HG03025 (cell line): ENCODE results near the gene GFER.
"Not testable (repeated sequence)": the region's sequence is repeated elsewhere in the genome, so short reads cannot be mapped to it uniquely, and the experiment has no call there.

ENCODE experiments used
- ATAC-seq: cut with Tn5 transposase; IDR thresholded peaks from one replicate; pipeline ENCODE4 v1.9.1; 2021; ENCODE audit warnings: mild to moderate bottlenecking, moderate library complexity; ENCODE audit not compliant: unreplicated experiment, low FRiP score

The GFER gene

DNA sequence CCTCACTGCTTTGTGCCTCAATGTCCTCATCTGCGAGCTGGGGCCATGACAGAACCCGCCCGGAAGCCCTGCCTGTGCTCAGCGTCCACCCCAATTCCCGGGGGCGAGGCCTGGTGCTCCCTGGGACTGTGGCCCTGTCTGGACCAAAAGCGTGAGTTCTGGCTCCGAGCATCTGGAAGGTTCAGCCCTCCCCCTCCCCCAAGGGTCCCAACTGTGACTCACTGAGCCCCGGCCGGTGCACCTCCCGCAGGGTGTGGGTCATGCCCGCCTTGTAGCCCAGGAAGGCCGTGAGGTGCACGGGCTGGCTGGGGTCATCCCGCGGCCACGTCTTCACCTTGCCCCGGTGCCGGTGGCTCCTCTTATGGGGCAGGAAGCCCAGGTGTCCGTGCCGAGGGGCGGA is 30.3 kb upstream of the GFER start:
- no peak for ATAC-seq

DNA sequence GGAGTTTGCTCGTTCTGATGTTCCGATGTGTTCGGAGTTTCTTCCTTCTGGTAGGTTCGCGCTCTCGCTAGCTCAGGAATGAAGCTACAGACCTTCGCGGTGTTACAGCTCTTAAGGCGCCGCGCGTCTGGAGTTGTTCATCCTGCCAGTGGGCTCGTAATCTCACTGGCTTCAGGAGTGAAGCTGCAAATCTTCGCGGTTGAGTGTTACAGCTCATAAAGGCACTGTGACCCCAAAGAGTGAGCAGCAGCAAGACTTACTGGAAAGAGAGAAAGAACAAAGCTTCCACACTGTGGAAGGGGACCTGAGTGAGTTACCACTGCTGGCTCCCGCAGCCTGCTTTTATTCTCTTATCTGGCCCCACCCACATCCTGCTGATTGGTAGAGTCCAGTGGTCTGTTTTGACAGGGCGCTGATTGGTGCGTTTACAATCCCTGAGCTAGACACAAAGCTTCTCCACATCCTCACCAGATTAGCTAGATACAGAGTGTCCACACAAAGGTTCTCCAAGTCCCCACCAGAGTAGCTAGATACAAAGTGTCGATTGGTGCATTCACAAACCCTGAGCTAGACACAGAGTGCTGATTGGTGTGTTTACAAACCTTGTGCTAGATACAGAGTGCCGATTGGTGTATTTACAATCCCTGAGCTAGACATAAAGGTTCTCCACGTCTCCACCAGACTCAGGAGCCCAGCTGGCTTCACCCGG is 26.4 kb upstream of the GFER start:
- ATAC-seq = not testable (repeated sequence)

DNA sequence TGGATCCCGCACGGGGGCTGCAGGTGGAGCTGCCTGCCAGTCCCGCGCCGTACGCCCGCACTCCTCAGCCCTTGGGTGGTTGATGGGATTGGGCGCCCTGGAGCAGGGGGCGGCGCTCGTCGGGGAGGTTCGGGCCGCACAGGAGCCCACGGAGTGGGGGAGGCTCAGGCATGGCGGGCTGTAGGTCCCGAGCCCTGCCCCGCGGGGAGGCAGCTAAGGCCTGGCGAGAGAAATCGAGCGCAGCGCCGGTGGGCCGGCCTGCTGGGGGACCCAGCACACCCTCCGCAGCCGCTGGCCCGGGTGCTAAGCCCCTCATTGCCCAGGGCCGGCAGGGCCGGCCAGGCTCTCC is 25.9 kb upstream of the GFER start:
- ATAC-seq = not testable (repeated sequence)

DNA sequence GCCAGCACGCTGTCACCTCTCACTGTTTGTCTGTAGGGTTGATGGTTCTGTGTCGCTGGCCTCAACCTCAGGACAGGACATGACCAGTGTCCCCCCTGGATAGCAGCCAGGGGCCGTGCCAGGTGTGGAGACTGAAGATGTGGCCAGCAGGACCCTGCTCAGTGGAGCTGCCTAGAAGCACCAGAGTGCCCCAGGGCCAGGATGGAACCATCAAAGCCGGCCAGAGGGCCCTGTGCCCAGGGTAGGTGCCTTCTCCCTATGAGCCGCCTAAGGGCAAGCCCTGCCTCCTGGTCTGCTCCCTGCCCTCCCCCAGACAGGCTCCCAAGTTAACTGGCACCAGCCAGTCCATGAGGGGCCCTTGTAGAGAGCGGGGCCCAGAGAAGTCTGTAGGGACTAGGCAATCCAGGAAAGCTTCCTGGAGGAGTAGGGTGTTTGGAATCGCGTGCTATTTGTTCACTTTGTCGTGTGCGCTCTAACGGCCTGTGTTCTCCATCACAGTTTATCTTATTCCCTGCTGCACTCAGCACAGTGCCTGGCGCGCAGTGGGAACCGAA is 25.2 kb upstream of the GFER start:
- ATAC-seq = no peak

DNA sequence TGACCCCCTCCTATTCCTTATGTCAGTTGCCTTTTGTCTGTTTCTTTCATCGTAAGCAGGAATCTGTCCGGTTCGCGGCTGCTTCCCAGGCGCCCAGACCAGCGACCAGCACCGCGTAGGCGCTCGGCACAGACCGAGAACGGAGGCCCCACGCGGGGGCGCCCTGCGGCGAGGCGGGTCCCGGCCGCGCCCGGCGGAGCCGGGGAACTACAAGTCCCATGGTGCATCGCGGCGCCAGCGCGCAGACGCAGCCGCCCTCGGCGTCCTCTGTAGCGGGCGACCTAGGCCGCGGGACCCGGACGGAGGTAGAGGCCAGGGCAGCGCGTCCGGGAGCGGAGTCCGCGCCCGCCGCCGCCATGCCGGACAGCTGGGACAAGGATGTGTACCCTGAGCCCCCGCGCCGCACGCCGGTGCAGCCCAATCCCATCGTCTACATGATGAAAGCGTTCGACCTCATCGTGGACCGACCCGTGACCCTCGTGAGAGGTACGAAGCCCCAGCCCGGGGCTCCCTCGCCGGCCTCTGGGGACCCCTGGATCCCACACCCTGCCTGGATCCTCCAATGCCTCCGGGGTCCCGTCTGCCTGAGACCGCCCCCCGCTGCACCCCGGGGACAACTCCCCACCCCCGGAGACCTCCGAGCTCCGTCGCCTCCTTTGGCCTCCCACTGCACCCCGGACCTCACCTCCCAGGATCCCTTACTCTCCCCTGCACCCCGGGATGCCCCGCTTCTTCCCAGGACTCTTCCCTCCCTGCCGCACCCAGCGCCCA is 24.5 kb upstream of the GFER start, which contains the start of gene NDUFB10:
Gene NDUFB10 (plus strand): TSS at position 270 of the 771 bp plus-strand sequence. CDS start 87 bp downstream, at position 357.
- ATAC-seq = peak; percentile 54

DNA sequence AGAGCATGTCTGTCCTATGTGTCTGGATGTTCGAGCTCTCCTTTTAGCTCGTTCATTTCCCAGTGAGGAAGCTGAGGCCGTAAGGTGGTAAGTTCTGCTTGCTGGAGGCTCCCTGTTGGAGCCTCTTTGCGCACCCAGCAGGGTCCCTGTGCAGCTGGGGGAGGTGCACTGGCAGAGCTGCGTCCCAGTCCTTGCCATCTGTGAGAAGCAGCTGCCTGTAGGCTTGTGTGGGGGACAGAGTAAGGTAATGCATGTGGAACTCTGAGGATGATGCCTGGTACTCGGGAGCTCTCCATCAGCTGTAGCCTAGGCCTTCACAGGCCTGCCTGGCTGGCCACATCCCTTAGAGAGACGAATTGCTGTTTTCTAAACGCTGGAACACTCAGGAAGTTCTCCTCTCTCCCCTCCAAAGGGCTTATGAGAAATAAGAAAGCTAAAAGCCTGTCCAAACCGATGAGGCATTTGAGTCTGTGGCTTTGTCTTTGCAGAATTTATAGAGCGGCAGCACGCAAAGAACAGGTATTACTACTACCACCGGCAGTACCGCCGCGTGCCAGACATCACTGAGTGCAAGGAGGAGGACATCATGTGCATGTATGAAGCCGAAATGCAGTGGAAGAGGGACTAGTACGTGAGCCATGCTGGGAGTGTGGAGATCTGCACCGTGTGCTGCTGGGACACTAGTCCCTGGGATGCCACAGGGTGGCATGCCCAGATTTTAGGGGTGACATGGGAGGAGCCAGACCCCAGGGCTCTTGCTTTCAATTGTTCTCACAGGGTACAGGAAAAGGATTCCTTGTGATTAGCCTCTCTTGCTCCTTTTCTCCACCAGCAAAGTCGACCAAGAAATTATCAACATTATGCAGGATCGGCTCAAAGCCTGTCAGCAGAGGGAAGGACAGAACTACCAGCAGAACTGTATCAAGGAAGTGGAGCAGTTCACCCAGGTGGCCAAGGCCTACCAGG is 23.0 kb upstream of the GFER start:
- no peak for ATAC-seq

DNA sequence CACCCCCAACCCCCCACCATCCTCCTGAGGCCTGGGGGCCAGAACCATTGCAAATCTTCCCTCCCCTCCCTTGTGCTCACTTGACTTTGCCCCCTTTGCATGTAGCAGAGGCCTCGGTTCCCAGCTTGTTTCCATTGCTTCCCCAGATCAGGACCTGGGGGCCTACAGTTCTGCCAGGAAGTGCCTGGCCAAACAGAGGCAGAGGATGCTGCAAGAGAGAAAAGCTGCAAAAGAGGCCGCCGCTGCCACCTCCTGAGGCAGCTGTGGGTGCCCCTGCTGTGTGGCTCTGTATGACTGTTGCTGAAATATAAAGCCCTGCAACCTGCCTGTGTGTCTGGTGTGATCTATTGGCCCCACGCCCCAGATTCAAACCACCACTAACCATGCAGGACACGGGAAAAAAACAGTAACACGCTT is 22.3 kb upstream of the GFER start:
- ATAC-seq = no peak

DNA sequence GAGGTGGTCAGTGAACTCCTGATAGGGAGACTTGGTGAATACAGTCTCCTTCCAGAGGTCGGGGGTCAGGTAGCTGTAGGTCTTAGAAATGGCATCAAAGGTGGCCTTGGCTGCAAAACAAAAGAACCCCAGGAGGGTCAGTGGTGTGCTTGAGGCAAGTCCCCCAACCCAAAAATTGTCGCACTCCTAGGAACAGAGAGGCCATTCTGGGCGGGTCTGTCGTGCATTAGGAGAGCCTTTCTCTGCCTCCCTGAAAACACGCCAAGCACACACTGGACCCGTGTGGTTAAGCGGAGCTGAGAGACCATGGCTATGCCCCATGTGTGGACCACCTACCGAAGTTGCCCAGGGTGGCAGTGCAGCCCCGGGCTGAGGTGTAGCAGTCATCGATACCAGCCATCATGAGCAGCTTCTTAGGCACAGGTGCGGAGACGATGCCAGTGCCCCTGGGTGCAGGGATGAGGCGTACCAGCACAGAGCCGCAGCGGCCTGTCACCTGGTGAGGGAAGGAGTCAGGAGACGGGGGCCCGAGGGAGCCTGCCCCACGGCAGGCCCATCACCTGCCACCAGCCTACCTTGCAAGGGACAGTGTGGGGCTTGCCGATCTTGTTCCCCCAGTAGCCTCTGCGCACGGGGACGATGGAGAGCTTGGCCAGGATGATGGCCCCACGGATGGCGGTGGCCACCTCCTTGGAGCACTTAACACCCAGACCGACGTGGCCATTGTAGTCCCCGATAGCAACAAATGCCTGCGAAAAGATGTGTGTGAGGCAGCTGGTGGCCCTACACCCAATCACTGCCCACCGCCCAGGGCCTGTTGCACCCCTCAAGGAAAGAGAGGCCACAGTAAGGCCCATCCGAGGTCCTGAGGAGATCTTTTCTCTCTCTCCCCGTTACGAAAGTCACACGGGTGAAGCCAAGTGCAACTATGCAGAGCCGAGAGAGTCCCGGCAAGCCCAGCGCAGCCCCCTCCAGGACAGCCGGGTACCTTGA is 21.5 kb upstream of the GFER start:
- ATAC-seq = not testable (repeated sequence)

DNA sequence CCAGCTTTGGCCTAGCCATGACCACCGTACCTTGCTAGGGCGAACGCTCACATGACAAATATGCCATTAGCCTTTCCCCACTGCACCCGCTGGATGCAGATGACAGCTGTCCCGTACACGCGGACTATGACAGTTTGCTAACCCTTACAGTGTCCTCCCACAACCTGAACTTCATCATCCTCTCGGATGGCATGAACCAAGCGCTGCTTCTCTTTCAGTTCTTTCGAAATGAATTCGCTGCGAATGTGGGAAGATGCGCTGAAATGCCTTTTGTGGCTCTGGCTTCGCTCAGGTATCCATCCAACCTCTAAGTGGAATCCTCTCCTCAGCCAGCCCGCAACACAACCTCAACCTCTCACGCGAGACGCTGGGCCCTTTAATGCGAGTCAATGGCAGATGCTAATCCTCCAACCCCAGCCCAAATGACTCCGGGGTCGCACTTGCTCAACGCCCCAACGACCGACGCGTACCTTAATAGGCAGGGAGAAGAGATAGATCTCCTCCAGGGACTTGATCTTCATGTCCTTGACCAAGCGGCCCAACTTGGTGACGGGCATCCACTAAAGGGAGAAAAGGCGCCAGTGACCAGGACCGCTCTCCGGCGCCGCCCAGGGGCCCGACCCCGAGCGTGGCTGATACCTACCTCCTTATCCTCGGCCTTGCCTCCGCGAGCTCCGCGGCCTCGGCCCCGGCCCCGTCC is 20.0 kb upstream of the GFER start:
- no peak for ATAC-seq

DNA sequence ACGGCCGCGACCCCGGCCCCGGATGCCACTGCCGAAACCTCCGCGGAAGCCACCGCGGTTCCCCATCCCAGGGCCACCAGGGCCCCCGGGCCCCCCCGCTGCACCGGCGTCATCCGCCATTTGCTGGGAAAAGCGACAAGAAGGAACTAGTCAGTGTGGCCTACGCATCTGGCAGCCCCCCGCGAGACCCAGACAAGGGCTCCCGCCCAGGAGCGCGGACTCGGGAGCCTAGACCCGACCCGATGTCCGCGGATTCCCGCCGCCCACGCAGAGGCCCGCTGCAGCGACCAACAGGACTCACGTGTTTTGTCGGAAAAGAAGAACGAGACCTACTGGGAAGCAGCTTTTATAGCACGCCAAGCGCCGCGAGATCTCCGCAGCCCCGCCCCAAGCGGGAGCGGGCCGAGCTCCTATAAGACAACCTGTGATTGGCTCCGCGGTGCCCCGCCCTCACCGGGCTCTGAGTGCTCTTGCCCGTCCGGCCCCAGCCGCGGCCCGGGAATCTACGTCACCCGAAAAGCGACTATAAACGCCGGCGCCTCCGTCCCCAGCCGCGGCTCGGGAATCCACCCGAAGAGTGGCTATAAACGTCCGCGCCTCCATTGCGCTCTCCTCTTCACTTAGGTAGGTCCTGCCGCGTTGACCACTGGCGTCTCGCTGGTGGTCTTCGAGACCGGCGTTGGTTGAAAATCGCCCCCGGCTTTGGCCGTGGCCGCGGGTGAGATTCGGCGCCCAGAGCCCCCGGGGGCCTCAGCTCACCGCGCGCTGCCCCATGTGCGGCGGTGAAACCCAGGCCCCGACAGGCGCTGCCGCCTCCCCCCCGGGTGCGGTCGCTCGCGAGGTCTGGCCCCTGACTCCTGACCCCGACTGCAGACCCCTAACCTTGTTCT is 19.2 kb upstream of the GFER start, which contains the start of gene RPS2:
Gene RPS2 (minus strand): TSS at position 321 of the 890 bp plus-strand sequence. CDS start 201 bp downstream, at position 120.
- ATAC-seq = peak; percentile 67

DNA sequence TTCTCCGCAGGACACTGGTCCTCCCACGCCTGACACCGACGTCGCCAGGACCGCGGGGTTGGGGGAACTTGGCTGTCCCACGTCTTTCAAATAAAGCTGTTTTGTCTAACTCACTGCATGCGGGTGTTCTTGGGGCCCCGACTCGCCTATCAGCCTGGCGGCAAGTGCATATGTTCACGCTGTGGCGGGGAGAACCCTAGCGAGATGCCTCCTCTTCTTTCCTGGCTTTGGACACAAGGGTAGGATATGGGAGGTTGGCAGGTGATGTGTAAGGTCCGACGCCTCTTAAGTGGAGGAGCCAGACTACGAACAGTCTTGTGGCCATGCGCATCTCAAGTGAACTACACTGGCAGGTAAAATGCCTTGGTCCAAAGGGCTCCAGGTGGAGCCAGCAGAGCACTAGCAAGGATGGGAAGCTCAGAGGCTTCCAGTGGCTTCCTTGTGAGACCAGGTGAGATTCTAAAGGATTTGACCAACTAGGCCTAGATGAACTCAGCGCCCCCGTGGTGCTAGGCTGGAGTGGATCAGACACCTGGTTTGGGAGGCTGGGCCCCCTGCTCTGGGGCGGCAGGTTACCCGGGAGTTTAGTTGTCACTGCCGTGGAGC is 18.5 kb upstream of the GFER start:
- ATAC-seq = no peak

DNA sequence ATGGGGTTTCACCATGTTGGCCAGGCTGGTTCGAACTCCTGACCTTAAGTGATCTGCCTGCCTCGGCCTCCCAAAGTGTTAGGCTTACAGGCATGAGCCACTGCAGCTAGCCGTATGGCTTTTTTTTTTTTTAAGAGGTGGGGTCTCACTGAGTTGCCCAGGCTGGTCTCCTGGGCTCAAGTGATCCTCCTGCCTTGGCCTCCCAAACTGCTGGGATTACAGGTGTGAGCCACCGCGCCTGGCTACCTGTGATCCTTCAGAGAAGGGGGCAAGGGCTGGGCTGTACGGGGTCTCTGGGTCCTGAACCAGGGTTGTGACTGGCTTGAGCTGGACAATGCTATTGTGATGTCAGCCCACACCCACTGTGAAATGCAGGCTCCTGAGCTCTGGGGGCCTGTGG is 17.5 kb upstream of the GFER start, which contains the start of gene RNF151:
Gene RNF151 (plus strand): TSS at position 397 of the 400 bp plus-strand sequence. CDS start 26 bp downstream, outside the sequence.
- ATAC-seq = no peak

DNA sequence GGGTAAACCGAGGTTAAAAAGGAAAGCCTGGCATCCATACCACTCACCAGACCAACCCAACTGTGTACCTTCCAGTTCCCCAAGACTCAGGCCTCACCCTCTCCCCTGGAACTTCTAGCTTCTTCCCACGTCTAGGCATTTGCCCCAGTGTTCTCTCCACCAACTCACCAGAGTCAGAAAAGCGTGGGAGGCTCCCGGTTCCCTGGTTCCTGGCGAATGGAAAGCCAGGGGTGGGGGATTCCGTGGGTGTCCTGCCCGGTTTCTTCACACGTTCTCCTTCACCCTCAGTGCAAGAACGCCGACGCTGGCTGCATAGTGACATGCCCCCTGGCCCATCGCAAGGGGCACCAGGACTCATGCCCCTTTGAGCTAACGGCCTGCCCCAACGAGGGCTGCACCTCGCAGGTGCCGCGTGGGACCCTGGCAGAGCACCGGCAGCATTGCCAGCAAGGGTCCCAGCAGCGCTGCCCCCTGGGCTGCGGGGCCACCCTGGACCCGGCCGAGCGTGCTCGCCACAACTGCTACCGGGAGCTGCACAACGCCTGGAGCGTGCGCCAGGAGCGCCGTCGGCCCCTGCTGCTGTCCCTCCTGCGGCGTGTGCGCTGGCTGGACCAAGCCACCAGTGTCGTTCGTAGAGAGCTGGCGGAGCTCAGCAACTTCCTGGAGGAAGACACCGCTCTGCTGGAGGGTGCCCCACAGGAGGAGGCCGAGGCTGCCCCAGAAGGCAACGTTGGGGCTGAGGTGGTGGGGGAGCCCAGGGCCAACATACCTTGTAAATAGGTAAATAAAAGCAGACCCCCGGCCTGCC is 15.6 kb upstream of the GFER start:
- no peak for ATAC-seq

DNA sequence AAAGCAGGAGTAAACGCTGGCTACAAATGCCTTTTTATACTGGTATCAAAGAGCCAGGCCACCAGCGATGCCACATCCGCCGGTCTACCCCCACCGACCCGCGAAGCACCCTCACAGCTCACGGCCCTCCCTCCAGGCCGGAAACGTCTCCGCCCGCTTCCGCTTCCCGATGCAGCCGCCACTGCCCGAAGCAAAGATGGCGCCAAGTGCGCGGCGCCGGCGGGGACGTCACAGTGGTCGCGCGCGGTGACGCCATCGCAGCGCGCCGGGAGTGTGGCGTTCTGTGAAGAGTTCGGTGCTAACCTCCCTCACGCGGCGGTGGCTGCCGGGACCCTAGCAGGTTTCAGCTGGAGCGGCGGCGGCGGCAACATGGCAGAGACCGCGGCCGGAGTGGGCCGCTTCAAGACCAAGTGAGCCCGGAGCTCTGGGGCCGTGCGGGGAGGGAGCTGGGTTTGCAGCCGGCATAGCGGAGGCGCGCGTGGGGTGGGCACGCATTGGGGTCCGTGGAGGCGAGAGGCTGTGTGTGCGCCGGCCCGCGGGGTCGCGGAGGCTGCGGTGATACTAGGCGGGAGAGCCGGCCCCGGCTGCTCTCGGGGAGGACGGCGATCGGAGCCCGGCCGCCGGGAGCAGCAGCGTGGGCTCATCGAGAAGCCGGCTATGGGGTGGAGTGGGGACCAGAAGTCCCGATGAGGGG is 12.1 kb upstream of the GFER start, which contains the start of gene TBL3:
Gene TBL3 (plus strand): TSS at position 258 of the 694 bp plus-strand sequence. CDS start 112 bp downstream, at position 370.
- peak; percentile 58 for ATAC-seq

DNA sequence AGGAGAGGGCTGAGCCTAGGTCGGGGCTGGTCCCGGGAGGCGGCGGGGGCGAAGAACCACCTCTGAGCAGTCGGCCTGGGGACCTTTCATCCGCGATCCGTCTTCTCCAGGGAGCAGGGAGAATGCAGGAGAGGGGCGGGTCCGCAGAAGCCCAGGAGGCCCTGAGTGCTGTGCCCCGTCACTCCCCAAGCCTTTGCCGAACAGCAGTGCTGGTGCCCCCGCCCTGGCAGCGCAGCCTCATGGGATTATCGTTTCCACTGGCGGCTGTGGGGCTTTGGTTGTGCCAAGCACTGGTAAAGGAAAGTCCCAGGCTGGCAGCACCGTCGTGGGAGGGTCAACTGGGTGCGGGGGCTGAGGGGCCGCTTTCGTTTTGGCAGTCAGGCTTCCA is 11.5 kb upstream of the GFER start:
- ATAC-seq = no peak
